ENCODE results near the gene CFAP70. TPM values are rescaled to one million over a fixed set of nuclear protein-coding genes. Genes with fewer than 3 reads are reported as not detected.
"Not testable (repeated sequence)": the region's sequence is repeated elsewhere in the genome, so short reads cannot be mapped to it uniquely, and the experiment has no call there.

Gene CFAP70
- total RNA-seq, 4 donors from 2014 or later = 0.37 to 2.7 (median 1.6) TPM

GRCh38 chr10:73339436-73339835, 19.2 kb downstream of the CFAP70 start:
- Histone ChIP-seq H3K27ac (no peak overlapping the region), H3K4me3 (no peak overlapping the region), H3K36me3 (no peaks in the 10 kb centered on the region), H3K9me3 (no peaks in the 10 kb centered on the region), H3K4me1 (no peaks in the 10 kb centered on the region), H3K27me3 (no peaks in the 10 kb centered on the region)
- WGBS, 2 donors (ENCODE audit: low coverage in 1 of 2) = 92% methylated on average over 7 of the region's 7 CpGs; no CpG with 5 or more reads in 1 of the 2 donors
- no peak for TF ChIP-seq CTCF (IDR thresholded peaks at IDR 0.05)
- no peak for TF ChIP-seq POLR2A (IDR thresholded peaks at IDR 0.05)
- no peak for TF ChIP-seq EP300 (IDR thresholded peaks at IDR 0.05; ENCODE audit: low read depth)
- no peak for TF ChIP-seq POLR2AphosphoS5 (IDR thresholded peaks at IDR 0.05)
- DNase-seq = no peak
- in situ Hi-C loops (cut with MboI; ENCODE audit: low pct_ligation_motif_present in 1 of 4, low pct_unique_long_range_greater_than_20kb in 1 of 4, low sequenced_read_pairs in 3 of 4) (no loop called here), intact Hi-C loops (cut with DNase I; ENCODE audit: low total_unique reads) (no loop called here)

GRCh38 chr10:73338801-73339368, 19.8 kb downstream of the CFAP70 start:
- no peaks in the 10 kb centered on the region for H3K36me3 ChIP-seq
- DNase-seq = no peak
- H3K4me3 ChIP-seq = no peak overlapping the region
- in situ Hi-C loops (cut with MboI; ENCODE audit: low pct_ligation_motif_present in 1 of 4, low pct_unique_long_range_greater_than_20kb in 1 of 4, low sequenced_read_pairs in 3 of 4) = no loop called here
- H3K27ac ChIP-seq = no peak overlapping the region
- H3K27me3 ChIP-seq = no peaks in the 10 kb centered on the region
- WGBS, 2 donors (ENCODE audit: low coverage in 1 of 2) = 92 to 93% methylated on average over 4 to 8 of the region's 8 CpGs
- intact Hi-C loops (cut with DNase I; ENCODE audit: low total_unique reads) = no loop called here
- no peaks in the 10 kb centered on the region for H3K4me1 ChIP-seq
- no peaks in the 10 kb centered on the region for H3K9me3 ChIP-seq
- no peak for TF ChIP-seq EP300 (IDR thresholded peaks at IDR 0.05; ENCODE audit: low read depth)
- TF ChIP-seq POLR2A (IDR thresholded peaks at IDR 0.05) = no peak
- TF ChIP-seq CTCF (IDR thresholded peaks at IDR 0.05) = no peak
- TF ChIP-seq POLR2AphosphoS5 (IDR thresholded peaks at IDR 0.05) = no peak

GRCh38 chr10:73333202-73333601, 25.5 kb downstream of the CFAP70 start:
- Histone ChIP-seq H3K27me3 (no peaks in the 10 kb centered on the region), H3K4me3 (no peak overlapping the region), H3K4me1 (no peaks in the 10 kb centered on the region), H3K36me3 (no peaks in the 10 kb centered on the region), H3K27ac (no peak overlapping the region), H3K9me3 (no peaks in the 10 kb centered on the region)
- in situ Hi-C loops (cut with MboI; ENCODE audit: low pct_ligation_motif_present in 1 of 4, low pct_unique_long_range_greater_than_20kb in 1 of 4, low sequenced_read_pairs in 3 of 4) = no loop called here
- no peak for DNase-seq
- TF ChIP-seq EP300 (IDR thresholded peaks at IDR 0.05; ENCODE audit: low read depth) = no peak
- no peak for TF ChIP-seq POLR2AphosphoS5 (IDR thresholded peaks at IDR 0.05)
- no peak for TF ChIP-seq CTCF (IDR thresholded peaks at IDR 0.05)
- no peak for TF ChIP-seq POLR2A (IDR thresholded peaks at IDR 0.05)
- 92 to 94% methylated on average over 1 of the region's 1 CpG for WGBS, 2 donors (ENCODE audit: low coverage in 1 of 2)
- intact Hi-C loops (cut with DNase I; ENCODE audit: low total_unique reads) = no loop called here

- in situ Hi-C loops (cut with MboI; ENCODE audit: low pct_ligation_motif_present in 1 of 4, low pct_unique_long_range_greater_than_20kb in 1 of 4, low sequenced_read_pairs in 3 of 4) = no loop called here
- WGBS, 2 donors (ENCODE audit: low coverage in 1 of 2) = 80 to 100% methylated on average over 2 of the region's 2 CpGs
- H3K4me3 ChIP-seq = no peak overlapping the region
- no peaks in the 10 kb centered on the region for H3K27me3 ChIP-seq
- TF ChIP-seq CTCF (IDR thresholded peaks at IDR 0.05) (no peak), POLR2A (IDR thresholded peaks at IDR 0.05) (no peak), EP300 (IDR thresholded peaks at IDR 0.05; ENCODE audit: low read depth) (no peak), POLR2AphosphoS5 (IDR thresholded peaks at IDR 0.05) (no peak)
- intact Hi-C loops (cut with DNase I; ENCODE audit: low total_unique reads) = no loop called here
- no peak for DNase-seq
- no peak overlapping the region for H3K27ac ChIP-seq
- H3K4me1 ChIP-seq = no peaks in the 10 kb centered on the region
- H3K9me3 ChIP-seq = no peaks in the 10 kb centered on the region
- no peaks in the 10 kb centered on the region for H3K36me3 ChIP-seq
Measured at GRCh38 chr10:73332379-73332778, 26.3 kb downstream of the CFAP70 start.

GRCh38 chr10:73328523-73328922, 30.1 kb downstream of the CFAP70 start:
- H3K36me3 ChIP-seq; H3K27me3 ChIP-seq; H3K4me1 ChIP-seq; in situ Hi-C loops (cut with MboI; ENCODE audit: low pct_ligation_motif_present in 1 of 4, low pct_unique_long_range_greater_than_20kb in 1 of 4, low sequenced_read_pairs in 3 of 4); DNase-seq; H3K9me3 ChIP-seq; H3K4me3 ChIP-seq; intact Hi-C loops (cut with DNase I; ENCODE audit: low total_unique reads); H3K27ac ChIP-seq: not testable (repeated sequence)
- WGBS, 2 donors (ENCODE audit: low coverage in 1 of 2) = no CpG with 5 or more reads among the region's 1 CpG

- H3K27ac ChIP-seq; in situ Hi-C loops (cut with MboI; ENCODE audit: low pct_ligation_motif_present in 1 of 4, low pct_unique_long_range_greater_than_20kb in 1 of 4, low sequenced_read_pairs in 3 of 4); H3K27me3 ChIP-seq; intact Hi-C loops (cut with DNase I; ENCODE audit: low total_unique reads); H3K4me3 ChIP-seq; DNase-seq; H3K4me1 ChIP-seq; H3K9me3 ChIP-seq; H3K36me3 ChIP-seq: not testable (repeated sequence)
- 95 to 100% methylated on average over 1 to 4 of the region's 4 CpGs for WGBS, 2 donors (ENCODE audit: low coverage in 1 of 2)
Measured at GRCh38 chr10:73325290-73325689, 33.4 kb downstream of the CFAP70 start.

GRCh38 chr10:73323582-73323981, 35.1 kb downstream of the CFAP70 start:
- H3K36me3 ChIP-seq; H3K4me1 ChIP-seq; DNase-seq; H3K4me3 ChIP-seq; H3K27ac ChIP-seq; in situ Hi-C loops (cut with MboI; ENCODE audit: low pct_ligation_motif_present in 1 of 4, low pct_unique_long_range_greater_than_20kb in 1 of 4, low sequenced_read_pairs in 3 of 4); H3K9me3 ChIP-seq; H3K27me3 ChIP-seq; intact Hi-C loops (cut with DNase I; ENCODE audit: low total_unique reads): not testable (repeated sequence)
- WGBS, 2 donors (ENCODE audit: low coverage in 1 of 2) = 100% methylated on average over 3 to 5 of the region's 5 CpGs

Measured in transverse colon (tissue), 4 donors.